CD4-positive, alpha-beta T cell treated with Interleukin-1 beta for 1 hour (primary cell): ENCODE data around the gene TRIM6.
A peak's percentile ranks its signal among the peaks of the same experiment; 100 is the strongest.
"Not testable (repeated sequence)": the region's sequence is repeated elsewhere in the genome, so short reads cannot be mapped to it uniquely, and the experiment has no call there.

Experiments
- DNase-seq, 2 donors: peaks; one replicate each; pipeline ENCODE4 v3.0.0-alpha.2; 2020 to 2022

TRIM6 gene

GRCh38 chr11:5596607-5597201 is at the start of gene TRIM6:
Gene TRIM6 (plus strand): TSS chr11:5596637. CDS start chr11:5596898, 261 bp downstream.
- DNase-seq, result peak in 1 of 2 donors; percentile 8

- no peak for DNase-seq
Observed at GRCh38 chr11:5547982-5548381, 48.5 kb upstream of the TRIM6 start.

- DNase-seq, result no peak
Observed at GRCh38 chr11:5548440-5548839, 48.0 kb upstream of the TRIM6 start, which contains the start of gene OR52H1. Gene OR52H1 (minus strand): TSS chr11:5548540. CDS start chr11:5545505, 3,035 bp downstream.

DNA sequence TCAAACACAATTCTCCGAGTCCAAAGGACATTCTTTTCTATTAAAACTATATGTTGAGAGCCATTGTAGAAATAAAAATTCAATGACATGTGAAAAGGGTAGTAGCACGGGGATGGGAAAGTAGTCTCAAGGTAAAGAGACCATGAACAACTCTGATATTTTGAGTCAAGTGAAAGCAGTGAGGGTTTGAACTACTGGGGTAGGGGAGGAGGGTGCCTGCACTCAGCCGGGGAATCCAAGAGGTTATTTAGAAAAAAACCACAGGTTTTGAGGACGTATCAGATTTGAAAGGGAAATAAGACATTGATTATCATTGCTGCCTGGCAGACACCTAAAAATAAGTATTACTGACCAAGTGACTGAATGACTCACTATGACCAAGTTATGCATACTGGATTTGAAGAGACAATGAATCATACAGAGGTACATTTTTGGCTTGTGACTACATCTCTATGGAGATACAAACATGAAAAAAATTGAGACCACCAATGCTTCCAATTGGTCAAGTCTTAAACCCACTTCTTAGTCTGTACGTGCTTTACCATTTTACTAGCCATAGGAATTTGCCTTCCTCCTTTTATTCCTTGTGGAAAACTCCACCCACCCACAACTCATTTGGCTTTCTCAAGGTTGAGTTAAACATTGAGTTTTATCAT is 45.9 kb upstream of the TRIM6 start:
- DNase-seq, result no peak

DNA sequence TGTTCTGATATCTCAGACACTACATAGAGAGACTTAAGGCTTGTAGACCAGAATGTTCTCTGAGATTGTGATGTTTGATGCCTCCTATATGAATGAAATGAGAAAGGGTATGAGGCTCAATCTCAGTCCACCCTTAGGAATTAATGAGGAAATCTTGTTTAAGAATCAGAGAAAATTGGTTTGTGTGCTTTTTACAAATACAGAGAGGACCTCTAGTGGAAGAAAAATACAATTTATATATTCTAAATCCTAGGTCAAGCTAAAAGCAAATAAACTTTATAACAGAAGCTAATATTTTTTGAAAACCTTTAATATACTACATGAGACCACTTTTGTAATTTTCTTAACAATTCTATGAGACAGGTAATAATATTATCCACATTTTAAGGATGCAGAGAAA is 43.1 kb upstream of the TRIM6 start:
- no peak for DNase-seq

- DNase-seq, result no peak
Observed at GRCh38 chr11:5556596-5557188, 39.7 kb upstream of the TRIM6 start.

GRCh38 chr11:5557751-5558150 is 38.7 kb upstream of the TRIM6 start:
- DNase-seq, result no peak

DNA sequence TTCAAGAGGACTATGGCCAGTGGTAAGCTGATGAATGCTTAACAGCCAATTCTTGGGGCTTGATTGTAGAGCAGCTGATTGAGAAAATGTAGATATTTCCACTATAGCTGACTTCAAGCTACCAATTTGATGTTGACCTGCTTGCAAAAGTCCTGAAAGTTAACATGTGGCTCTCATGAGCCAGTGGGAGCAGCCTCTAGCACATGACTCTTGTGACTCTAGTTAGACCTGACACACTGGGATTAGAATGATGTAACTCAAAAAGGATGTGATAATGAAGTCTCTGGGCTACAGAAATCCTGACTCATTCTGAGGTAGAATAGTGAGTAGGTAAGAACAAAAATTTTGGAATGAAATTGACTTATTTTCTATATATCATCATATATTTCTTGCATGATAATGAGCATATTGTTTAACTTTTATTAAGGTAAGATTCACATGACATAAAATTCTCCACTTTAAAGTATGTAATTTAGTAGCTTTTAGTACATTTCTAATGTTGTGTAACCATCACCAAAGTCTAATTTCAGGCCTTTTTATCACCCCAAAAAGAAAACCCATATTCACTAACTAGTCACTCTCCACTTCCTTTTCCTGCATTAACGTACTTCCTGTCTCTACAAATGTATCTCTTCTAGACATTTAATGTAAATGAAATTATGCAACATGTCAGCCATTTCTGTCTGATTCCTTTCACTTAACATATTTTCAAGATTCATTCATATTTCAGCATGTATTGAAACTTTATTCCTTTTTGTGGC is 32.0 kb upstream of the TRIM6 start:
- no peak for DNase-seq

DNA sequence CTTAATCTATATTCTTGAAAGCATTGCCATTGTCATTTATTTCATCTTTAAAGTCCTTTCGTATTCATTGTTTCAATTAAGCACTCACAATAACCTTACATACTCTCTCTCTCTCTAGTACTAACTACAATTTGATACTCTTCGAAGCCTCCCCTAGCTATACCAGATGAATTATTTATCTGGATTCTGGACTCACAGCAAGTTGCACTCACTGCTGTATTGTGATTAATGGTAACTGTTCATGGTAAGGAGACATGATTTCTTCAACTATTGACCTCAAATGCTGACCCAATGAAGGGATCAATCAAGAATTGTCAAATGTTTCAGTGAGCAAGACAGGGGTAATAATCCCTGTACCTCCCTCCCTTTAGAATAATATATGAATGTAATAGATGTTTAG is 21.8 kb upstream of the TRIM6 start:
- no peak for DNase-seq

DNA sequence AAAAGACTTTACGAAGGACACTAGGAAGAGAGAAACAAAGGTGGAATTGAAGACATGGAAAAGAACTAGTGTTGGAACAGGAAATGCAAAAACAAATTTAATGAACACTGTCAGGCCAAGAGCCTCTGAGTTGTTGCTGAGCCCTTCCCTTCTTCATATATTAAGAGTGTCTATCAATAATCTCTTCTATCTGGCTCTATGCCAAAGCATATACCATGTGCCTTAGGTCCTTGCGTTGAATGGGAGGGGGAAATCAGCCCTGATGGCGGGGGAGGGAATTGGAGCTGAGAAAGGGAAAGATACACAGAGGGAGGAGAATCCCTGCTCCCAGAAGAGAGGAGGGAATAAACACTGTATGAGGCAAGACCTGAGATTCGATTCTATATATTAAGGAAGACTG is 21.3 kb upstream of the TRIM6 start:
- DNase-seq, result no peak

DNA sequence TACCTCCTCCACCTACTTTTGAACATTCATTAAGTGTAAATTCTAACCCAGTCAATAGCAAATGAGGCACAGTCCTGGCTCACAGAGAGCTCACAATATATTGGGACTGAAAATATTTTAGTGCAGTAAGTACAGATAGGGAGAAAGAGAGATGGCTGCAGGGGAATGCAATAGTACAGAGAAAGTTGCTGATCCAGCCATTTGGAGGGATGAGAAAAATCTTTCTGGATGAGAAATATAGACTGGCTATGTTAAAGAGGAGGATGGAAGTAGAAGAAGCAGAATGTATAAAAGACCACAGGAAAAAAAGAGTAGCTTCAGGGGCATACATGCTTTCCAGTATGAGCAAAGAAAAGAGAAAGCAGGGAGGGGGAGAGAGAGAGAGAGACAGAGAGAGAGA is 19.3 kb upstream of the TRIM6 start:
- DNase-seq, result no peak

DNA sequence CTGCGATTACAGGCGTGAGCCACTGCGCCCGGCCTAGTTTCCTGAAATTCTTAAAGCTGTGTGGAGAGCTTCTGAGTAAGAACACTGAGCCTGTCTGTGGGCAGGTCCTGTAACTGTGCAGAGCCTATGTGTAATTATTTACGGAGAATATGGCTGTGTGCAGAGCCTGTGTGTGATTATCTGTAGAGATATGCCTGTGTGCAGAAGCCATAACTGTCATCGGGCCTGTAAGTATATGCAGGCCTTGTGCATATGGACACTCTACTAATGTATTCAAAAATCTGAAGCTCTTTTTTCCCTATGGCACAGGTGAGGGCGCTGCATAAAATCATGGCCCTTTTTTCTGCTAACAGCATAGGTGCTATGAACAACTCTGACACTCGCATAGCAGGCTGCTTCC is 15.9 kb upstream of the TRIM6 start, which contains the start of gene OR52B6:
Gene OR52B6 (plus strand): TSS at position 301 of the 400 bp plus-strand sequence. CDS start 0 bp downstream, at position 301.
- DNase-seq, result no peak

DNA sequence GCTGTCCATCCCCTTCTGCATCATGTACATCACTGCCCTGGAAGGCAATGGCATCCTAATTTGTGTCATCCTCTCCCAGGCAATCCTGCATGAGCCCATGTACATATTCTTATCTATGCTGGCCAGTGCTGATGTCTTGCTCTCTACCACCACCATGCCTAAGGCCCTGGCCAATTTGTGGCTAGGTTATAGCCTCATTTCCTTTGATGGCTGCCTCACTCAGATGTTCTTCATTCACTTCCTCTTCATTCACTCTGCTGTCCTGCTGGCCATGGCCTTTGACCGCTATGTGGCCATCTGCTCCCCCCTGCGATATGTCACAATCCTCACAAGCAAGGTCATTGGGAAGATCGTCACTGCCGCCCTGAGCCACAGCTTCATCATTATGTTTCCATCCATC is 15.4 kb upstream of the TRIM6 start:
- no peak for DNase-seq

- not testable (repeated sequence) for DNase-seq
Observed at GRCh38 chr11:5584458-5584857, 12.0 kb upstream of the TRIM6 start.

- not testable (repeated sequence) for DNase-seq
Observed at GRCh38 chr11:5589906-5590305, 6.5 kb upstream of the TRIM6 start.

GRCh38 chr11:5591613-5592012 is 4.8 kb upstream of the TRIM6 start:
- DNase-seq, result no peak

- DNase-seq, result no peak
Observed at GRCh38 chr11:5592615-5593014, 3.8 kb upstream of the TRIM6 start.

- DNase-seq, result no peak
Observed at GRCh38 chr11:5593146-5593545, 3.3 kb upstream of the TRIM6 start.

DNA sequence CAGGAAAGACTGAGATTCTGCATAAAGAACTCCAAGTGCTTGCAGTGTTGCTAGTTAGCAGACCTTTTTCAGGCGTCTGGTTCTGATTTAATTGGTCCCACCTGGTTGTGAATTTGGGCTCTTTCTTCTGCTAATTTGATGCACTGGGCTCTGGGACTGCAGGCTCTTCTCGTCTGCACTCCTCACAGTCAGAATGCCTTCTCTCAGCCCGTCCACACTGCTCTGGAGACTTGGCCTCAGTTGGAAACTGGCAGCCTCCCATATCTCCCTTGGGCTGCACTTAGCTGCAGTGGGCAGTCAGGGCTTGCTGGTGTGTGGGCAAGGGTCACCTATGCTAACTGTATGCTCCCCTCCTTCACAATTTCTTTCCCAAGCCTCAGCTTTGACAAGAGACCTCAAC is 1.5 kb downstream of the TRIM6 start:
- no peak for DNase-seq

GRCh38 chr11:5600374-5600851 is 4.0 kb downstream of the TRIM6 start:
- DNase-seq, result peak; percentile 61 to 63

DNA sequence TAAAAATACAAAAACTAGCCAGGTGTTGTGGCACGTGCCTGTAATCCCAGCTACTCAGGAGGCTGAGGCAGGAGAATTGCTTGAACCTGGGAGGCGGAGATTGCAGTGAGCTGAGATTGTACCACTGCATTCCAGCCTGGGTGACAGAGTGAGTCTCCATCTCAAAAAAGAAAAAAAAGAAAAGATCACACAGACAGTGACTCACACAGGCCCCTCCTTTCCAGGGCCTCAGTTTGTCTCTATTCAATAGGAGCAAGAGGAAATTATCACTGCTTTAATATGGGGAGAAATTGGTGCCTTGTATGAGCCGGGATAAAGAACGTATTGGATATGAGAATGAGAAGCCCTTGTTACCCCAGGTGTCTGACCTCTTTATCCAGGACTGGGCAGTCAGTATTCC is 6.4 kb downstream of the TRIM6 start:
- DNase-seq, result not testable (repeated sequence)

- no peak for DNase-seq
Observed at GRCh38 chr11:5603326-5603725, 6.9 kb downstream of the TRIM6 start.

DNA sequence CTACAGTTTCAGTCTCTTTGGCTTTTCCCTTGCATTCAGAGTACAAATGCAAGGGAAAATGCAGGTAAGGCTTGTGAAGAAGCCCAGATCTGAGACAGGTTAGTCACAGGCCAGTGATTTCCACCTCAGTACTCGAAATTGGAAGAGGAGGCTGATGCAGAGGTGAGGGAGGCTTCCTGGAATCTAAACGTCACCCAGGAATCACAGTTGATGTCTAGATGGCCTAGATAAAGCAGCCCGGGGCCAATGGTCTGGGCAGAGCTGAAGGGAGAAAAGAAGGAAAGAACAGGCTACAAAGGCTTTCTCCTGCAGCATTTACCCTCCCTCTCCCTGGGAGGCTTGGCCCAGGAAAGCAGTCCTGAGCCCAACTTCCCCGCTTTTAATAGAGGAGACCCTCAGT is 8.5 kb downstream of the TRIM6 start:
- no peak for DNase-seq
